Measurements from ENCODE around the gene RHOBTB1. TPM values are rescaled to one million over a fixed set of nuclear protein-coding genes. Genes with fewer than 3 reads are reported as not detected.

Gene RHOBTB1
- total and polyA plus RNA-seq, 2 experiments from 2014 or later: 4.6 to 13.2 TPM

DNA sequence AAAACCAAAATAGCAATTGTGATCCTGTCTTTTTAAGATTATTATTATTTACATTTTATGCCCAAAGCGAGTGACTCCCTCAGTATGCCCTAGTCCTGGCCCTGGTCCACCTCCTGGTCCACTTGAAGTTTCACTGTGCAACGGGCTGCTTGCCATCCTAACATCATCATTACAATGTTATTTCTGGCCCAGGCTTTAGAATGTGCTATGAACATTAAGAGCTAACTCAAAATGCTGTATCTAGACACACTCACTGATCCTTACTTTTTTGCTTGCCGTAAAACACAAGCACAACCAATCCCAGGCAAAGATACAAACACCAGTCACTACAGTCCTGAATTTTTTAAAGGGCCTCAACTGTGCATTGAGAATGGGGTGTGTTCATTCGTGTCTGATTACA lies 38.4 kb downstream of the RHOBTB1 start (continued):
- TF ChIP-seq, protein P1, sequence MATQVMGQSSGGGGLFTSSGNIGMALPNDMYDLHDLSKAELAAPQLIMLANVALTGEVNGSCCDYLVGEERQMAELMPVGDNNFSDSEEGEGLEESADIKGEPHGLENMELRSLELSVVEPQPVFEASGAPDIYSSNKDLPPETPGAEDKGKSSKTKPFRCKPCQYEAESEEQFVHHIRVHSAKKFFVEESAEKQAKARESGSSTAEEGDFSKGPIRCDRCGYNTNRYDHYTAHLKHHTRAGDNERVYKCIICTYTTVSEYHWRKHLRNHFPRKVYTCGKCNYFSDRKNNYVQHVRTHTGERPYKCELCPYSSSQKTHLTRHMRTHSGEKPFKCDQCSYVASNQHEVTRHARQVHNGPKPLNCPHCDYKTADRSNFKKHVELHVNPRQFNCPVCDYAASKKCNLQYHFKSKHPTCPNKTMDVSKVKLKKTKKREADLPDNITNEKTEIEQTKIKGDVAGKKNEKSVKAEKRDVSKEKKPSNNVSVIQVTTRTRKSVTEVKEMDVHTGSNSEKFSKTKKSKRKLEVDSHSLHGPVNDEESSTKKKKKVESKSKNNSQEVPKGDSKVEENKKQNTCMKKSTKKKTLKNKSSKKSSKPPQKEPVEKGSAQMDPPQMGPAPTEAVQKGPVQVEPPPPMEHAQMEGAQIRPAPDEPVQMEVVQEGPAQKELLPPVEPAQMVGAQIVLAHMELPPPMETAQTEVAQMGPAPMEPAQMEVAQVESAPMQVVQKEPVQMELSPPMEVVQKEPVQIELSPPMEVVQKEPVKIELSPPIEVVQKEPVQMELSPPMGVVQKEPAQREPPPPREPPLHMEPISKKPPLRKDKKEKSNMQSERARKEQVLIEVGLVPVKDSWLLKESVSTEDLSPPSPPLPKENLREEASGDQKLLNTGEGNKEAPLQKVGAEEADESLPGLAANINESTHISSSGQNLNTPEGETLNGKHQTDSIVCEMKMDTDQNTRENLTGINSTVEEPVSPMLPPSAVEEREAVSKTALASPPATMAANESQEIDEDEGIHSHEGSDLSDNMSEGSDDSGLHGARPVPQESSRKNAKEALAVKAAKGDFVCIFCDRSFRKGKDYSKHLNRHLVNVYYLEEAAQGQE (IDR thresholded peaks at IDR 0.05; ENCODE audit: unreplicated experiment): no peak
- no peak for TF ChIP-seq EZH2 (IDR thresholded peaks at IDR 0.05; ENCODE audit: low read depth, unreplicated experiment)
- TF ChIP-seq ETS1 (IDR thresholded peaks at IDR 0.05): no peak
- TF ChIP-seq POLR2AphosphoS5 (IDR thresholded peaks at IDR 0.05; ENCODE audit: low read depth): no peak
- no peak for TF ChIP-seq CTCF (conservative IDR thresholded peaks at IDR 0.05; ENCODE audit: low read depth in 2 of 2)
- no peak for TF ChIP-seq ZNF114 (CRISPR knock-in tag; IDR thresholded peaks at IDR 0.05)
- TF ChIP-seq CREB1 (CRISPR knock-in tag; IDR thresholded peaks at IDR 0.05; ENCODE audit: low read depth): no peak

DNA sequence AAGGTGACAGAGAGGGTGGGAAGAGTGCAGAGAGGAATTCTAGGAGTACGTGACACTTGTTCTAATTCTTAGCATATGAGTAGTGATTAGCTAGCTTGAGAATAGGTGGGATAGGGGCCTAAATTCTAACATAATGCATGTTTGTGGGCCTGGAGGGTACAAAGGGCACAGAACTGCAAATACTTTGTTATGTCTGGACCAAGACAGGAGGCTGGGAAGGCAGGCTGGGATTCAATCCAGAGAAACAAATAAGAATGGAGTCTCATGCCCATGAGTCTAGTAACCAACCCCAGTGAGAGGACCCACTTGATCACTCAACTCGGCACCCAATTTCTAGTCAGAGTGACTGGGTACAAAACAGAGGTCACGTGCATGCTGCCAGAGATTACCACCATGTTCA lies 40.9 kb downstream of the RHOBTB1 start:
- H3K79me2 ChIP-seq (replicated peaks; ENCODE audit: insufficient read depth): no peaks in the 10 kb centered on the region
- H3K27ac Mint-ChIP-seq: no peak overlapping the region
- no peak overlapping the region for H2AFZ ChIP-seq
- ATAC-seq (no peak), DNase-seq (ENCODE audit: low spot score) (no peak)
- peaks cover 11% of the 10 kb centered on the region for H3K9me3 Mint-ChIP-seq
- no peaks in the 10 kb centered on the region for H4K20me1 ChIP-seq (replicated peaks; ENCODE audit: insufficient read depth)
- no peaks in the 10 kb centered on the region for H3K9me2 ChIP-seq (ENCODE audit: insufficient read depth)
- H3K27me3 Mint-ChIP-seq (ENCODE audit: insufficient read depth, low read depth, poor library complexity): no peaks in the 10 kb centered on the region
- H3K36me3 Mint-ChIP-seq (ENCODE audit: low read depth): peaks cover 18% of the 10 kb centered on the region
- no peaks in the 10 kb centered on the region for H3K4me1 Mint-ChIP-seq
- H3K36me3 ChIP-seq (ENCODE audit: insufficient read depth): peaks cover 6% of the 10 kb centered on the region; the same call in 1 of the 2 replicates
- H3K27me3 ChIP-seq (ENCODE audit: insufficient read depth): no peaks in the 10 kb centered on the region
- H3K4me3 Mint-ChIP-seq: no peak overlapping the region
- H3K4me2 ChIP-seq: no peak overlapping the region
- H3F3A ChIP-seq (replicated peaks; ENCODE audit: low read depth): no peaks in the 10 kb centered on the region
- no peaks in the 10 kb centered on the region for H3K4me1 ChIP-seq (ENCODE audit: insufficient read depth)
- no peak overlapping the region for H3K27ac ChIP-seq (ENCODE audit: low read depth)
- no peak overlapping the region for H3K4me3 ChIP-seq
- no peak for TF ChIP-seq CTCF (conservative IDR thresholded peaks at IDR 0.05; ENCODE audit: low read depth in 2 of 2)
- no peak for TF ChIP-seq NANOG (IDR thresholded peaks at IDR 0.05; ENCODE audit: borderline replicate concordance)
- no peak for TF ChIP-seq STAT1 (IDR thresholded peaks at IDR 0.05; ENCODE audit: unreplicated experiment)
- no peak for TF ChIP-seq ZNF114 (CRISPR knock-in tag; IDR thresholded peaks at IDR 0.05)
- TF ChIP-seq, protein P1 (IDR thresholded peaks at IDR 0.05; ENCODE audit: unreplicated experiment): no peak
- no peak for TF ChIP-seq ETS1 (IDR thresholded peaks at IDR 0.05)
- TF ChIP-seq ZNF331 (CRISPR knock-in tag; IDR thresholded peaks at IDR 0.05; ENCODE audit: low read depth): no peak
- no peak for TF ChIP-seq EZH2 (IDR thresholded peaks at IDR 0.05; ENCODE audit: low read depth, unreplicated experiment)

Data from GM23338 (cell line).